Activated CD4-positive, alpha-beta T cell treated with anti-CD3 and anti-CD28 coated beads, Interleukin-2, amount 50 U/mL, for 16 hours (primary cell): ENCODE measurements around the gene FCRL3.
"Not testable (repeated sequence)": the region's sequence is repeated elsewhere in the genome, so short reads cannot be mapped to it uniquely, and the experiment has no call there.

Experiments
- DNase-seq: peaks from one replicate; pipeline ENCODE4 v3.0.0-alpha.2; 2020

The FCRL3 gene, protein sequence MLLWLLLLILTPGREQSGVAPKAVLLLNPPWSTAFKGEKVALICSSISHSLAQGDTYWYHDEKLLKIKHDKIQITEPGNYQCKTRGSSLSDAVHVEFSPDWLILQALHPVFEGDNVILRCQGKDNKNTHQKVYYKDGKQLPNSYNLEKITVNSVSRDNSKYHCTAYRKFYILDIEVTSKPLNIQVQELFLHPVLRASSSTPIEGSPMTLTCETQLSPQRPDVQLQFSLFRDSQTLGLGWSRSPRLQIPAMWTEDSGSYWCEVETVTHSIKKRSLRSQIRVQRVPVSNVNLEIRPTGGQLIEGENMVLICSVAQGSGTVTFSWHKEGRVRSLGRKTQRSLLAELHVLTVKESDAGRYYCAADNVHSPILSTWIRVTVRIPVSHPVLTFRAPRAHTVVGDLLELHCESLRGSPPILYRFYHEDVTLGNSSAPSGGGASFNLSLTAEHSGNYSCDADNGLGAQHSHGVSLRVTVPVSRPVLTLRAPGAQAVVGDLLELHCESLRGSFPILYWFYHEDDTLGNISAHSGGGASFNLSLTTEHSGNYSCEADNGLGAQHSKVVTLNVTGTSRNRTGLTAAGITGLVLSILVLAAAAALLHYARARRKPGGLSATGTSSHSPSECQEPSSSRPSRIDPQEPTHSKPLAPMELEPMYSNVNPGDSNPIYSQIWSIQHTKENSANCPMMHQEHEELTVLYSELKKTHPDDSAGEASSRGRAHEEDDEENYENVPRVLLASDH

DNA sequence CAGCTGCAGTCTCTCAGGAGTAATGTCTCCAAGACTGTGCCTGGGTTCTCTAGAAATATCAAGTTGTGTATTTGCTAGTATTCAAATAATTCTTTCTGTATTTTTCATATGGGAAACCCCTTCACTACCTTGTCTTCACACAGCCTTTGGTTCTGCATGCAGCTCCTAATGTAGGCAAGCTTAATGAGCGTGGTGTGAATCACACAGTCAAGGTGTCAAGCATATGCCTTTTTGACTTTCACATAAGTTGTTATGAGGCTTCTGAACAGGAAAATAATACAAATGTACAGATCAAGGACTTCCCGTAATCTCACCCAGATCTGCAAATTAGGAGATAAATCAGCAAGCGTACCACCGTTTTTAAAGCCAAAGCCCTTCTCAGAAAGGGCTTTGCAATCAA, at the start of gene FCRL3:
Gene FCRL3 (minus strand): TSS at position 38 of the 400 bp plus-strand sequence. CDS start 280 bp downstream, outside the sequence.
- DNase-seq, result no peak

DNA sequence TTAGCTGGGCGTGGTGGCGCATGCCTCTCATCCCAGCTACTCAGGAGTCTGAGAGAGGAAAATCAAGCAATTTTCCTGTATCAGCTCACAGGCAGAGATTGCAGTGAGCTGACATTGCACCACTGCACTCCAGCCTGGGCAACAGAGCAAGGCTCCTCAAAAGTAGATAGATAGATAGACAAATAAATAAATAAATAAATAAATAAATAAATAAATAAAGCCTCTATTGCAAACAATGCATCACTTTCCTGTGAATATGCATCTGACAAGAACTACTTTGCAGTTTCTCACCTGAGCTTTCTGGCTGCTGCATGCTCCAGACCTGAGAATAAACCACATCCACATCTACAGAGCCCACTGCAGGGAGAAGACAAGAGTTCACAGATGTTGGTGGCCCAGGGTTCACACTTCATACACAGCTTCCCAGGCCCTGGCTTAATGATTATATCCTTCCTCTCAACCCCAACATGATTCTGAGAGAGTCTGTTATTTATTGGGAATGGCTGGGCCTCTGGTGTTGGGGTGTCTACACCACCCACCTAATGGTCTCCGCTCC, 47.8 kb upstream of the FCRL3 start:
- DNase-seq, result no peak

GRCh38 chr1:157739229-157739901, 38.8 kb upstream of the FCRL3 start:
- DNase-seq, result no peak

DNA sequence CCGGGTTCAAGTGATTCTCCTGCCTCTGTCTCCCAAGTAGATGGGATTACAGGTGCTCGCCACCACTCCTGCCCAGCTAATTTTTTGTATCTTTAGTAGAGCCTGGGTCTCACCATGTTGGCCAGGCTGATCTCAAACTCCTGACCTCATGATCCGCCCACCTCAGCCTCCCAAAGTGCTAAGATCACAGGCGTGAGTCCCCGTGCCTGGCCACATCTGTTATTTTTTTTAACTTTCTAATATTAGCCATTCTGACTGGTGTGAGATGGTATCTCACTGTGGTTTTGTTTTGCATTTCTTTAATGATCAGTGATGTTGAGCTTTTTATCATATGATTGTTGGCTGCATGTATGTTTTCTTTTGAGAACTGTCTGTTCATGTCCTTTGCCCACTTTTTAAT, 35.4 kb upstream of the FCRL3 start:
- DNase-seq, result not testable (repeated sequence)

DNA sequence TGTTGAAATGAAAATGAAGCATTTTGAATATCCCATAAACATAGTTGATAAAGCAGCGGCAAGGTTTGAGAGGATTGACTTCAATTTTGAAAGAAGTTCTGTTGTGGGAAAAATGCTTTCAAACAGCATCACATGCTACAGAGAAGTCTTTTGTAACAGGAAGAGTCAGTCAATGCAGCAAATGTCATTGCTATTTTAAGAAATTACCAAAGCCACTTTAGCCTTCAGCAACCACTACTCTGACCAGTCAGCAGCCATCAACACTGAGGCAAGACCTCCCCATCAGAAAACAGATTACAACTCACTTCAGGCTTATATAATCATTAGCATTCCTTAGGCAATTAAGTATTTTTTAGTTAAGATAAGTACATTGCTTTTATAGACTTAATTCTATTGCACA, 33.8 kb upstream of the FCRL3 start:
- DNase-seq, result no peak

DNA sequence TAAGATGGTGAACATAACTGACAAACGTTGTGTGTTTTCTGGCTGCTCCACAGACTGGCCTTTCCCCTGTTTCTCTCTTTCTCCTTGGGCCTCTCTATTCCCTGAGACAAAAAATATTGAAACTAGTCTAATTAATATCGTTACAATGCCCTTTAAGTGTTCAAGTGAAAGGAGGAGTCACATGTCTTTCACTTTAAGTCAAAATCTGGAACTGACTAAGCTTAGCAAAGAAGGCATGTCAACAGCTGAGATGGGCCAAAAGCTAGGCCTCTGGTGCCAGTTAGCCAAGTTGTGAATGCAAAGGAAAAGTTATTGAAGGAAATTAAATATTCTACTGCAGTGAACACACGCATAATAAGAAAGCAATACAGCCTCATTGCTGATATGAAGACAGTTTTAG, 32.2 kb upstream of the FCRL3 start:
- peak; percentile 11 for DNase-seq

GRCh38 chr1:157725221-157725577, 24.6 kb upstream of the FCRL3 start:
- no peak for DNase-seq

- no peak for DNase-seq
These were observed 24.1 kb upstream of the FCRL3 start for GRCh38 chr1:157724537-157725220.

GRCh38 chr1:157723157-157723556, 22.6 kb upstream of the FCRL3 start:
- DNase-seq, result no peak

DNA sequence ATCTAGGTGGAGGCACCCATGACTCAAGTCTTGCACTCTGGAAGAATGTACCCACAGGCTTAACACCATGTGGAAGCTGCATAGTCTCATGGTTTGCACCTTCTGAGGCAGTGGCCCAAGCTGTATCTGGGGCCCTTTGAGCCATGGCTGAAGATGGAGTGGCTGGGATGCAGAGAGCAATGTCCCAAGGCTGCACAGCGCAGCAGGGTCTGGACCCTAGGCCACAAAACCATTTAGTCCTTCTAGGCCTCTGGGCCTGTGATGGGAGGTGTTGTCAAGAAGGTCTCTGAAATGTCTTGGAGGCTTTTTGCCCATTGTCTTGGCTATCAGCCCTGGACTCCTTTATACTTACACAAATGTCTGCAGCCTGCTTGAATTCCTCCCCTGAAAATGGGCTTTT, 21.4 kb upstream of the FCRL3 start:
- DNase-seq, result no peak

GRCh38 chr1:157715736-157716135, 15.2 kb upstream of the FCRL3 start:
- DNase-seq, result no peak

- DNase-seq, result no peak
These were observed 11.2 kb upstream of the FCRL3 start for GRCh38 chr1:157711802-157712201.

DNA sequence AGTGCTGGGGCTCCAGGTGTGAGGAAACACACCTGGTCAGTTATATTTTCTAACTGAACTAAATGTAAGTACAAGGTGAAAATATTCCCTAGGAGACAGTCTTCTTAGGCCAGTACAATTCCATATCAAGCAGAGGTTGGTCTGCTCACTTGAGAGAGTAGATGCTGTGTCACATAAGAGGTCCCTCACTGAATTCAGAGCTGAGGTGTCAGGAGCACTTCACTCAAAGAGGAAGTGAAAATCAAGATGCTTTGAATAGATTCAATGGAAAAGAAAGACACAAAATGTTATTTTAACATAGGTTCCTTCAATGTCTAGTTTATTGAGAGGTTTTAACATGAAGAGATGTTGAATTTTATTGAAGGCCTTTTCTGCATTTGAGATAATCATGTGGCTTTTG, 4.3 kb upstream of the FCRL3 start:
- no peak for DNase-seq

GRCh38 chr1:157703981-157704380, 3.4 kb upstream of the FCRL3 start:
- DNase-seq, result no peak

DNA sequence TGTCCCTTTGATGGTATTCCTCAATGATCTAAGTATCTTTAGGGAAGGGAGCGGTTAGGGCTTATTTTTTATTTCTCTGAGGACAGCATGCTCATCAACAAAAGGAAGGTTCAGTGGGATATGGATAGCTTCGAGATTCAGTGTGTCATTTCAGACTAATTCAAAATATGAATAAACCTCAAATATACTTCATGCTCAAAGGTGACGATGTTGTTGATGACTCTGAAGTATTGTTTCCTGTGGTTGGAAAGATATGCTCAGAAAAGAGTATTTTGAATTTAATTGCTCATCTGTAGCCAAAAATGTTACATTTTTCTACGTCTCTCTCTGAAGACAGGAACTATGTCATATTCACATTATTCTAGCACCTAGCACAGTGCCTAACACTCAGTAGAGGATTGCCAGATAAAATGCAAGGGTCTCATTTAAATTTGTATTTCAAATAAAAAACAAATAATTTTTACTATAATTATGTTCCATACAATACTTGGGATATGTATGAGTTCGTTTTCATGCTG, 1.8 kb upstream of the FCRL3 start:
- DNase-seq, result no peak

DNA sequence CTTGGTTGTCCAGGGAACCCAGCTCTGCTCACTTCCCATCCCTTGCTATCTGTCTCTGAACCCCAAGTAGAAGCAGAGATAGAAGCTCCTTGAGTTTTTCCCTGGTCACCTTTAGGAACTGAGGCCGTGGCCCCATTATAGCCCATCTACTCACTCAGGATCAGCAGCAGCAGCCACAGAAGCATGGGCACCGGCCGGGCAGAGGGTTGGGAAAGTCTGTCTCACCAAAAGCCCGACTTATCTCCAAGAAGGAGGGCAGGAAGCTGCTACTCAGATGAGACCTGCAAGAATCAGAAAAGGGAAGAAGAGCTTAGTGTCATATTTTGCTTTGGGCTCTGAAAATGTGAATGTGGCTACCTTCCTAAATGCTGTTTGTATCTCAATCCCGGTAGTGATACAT, 264 bp downstream of the FCRL3 start:
- DNase-seq, result no peak

DNA sequence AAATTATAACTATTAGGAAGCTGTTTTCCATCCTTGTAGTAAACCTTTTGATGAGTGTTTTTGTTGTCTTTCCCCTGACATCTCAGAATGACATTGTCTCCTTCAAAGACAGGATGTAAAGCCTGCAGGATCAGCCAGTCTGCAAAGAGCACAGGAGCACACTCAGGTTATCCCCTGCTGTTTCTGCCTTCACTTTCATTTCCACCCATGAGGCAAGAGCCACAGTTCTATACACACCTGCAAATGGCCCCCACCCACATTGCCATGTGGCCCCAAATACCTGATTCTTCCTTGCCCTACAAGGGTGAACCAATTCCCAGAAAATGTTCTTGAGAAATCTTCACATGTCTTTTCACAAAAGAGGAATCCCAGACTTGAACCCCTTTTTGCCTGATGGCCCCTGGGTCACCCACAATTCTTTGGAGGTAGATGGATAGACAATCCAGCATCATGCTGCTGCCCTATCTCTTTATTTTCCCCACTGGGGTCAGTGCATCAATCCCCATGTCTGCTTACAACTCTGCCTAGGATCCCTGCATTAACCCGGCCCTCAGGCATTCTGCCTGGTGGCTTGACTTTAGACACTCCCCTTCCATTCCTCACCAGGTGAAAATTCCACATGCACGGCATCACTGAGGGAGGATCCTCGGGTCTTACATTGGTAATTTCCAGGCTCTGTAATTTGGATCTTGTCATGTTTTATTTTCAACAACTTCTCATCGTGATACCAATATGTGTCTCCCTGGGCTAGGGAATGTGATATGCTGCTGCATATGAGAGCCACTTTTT, 2.6 kb downstream of the FCRL3 start:
- DNase-seq, result no peak

DNA sequence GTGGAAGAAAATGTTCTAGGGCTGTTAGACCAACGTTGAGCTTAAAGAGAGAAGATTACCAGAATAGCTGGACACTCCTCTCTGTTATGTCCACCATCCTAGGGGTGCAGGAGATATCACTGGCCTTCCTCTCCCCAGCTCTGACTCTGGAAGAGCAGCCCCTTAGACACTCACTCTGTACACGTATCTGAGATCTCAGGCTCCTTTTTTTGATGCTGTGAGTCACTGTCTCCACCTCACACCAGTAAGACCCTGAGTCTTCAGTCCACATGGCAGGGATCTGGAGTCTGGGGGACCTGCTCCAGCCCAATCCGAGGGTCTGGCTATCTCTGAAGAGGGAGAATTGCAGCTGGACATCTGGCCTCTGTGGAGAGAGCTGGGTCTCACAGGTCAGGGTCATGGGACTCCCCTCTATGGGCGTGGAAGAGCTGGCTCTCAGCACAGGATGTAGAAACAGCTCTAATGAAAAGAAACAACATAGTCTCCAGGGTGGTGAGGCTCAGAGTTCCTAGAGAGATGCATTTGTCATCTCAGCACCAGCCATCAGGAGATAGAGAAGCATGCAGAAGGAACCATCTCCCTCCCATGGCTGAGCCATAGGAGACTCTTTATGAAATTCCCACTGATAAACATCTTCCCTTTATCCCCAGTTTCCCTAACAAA, 3.5 kb downstream of the FCRL3 start:
- DNase-seq, result no peak

GRCh38 chr1:157695417-157695816, 5.2 kb downstream of the FCRL3 start:
- DNase-seq, result no peak

- peak; percentile 11 for DNase-seq
These were observed 9.2 kb downstream of the FCRL3 start for GRCh38 chr1:157691285-157691920.
